ENCODE data around the gene SRR. TPM values are rescaled to one million over a fixed set of nuclear protein-coding genes. Genes with fewer than 3 reads are reported as not detected.
A peak's percentile ranks its signal among the peaks of the same experiment; 100 is the strongest.
"Not testable (repeated sequence)": the region's sequence is repeated elsewhere in the genome, so short reads cannot be mapped to it uniquely, and the experiment has no call there.

Gene SRR
- total and polyA plus RNA-seq, 9 of the 15 experiments (the other 6 are each of a cell fraction or from before 2014, with no cell fraction given), result 5.0 to 19.4 (median 7.9) TPM

GRCh38 chr17:2303204-2304188, at the start of gene SRR, which contains the start of gene SMG6 (continued):
- TF ChIP-seq ZNF316 (IDR thresholded peaks at IDR 0.05), result no peak
- TF ChIP-seq, protein P1, sequence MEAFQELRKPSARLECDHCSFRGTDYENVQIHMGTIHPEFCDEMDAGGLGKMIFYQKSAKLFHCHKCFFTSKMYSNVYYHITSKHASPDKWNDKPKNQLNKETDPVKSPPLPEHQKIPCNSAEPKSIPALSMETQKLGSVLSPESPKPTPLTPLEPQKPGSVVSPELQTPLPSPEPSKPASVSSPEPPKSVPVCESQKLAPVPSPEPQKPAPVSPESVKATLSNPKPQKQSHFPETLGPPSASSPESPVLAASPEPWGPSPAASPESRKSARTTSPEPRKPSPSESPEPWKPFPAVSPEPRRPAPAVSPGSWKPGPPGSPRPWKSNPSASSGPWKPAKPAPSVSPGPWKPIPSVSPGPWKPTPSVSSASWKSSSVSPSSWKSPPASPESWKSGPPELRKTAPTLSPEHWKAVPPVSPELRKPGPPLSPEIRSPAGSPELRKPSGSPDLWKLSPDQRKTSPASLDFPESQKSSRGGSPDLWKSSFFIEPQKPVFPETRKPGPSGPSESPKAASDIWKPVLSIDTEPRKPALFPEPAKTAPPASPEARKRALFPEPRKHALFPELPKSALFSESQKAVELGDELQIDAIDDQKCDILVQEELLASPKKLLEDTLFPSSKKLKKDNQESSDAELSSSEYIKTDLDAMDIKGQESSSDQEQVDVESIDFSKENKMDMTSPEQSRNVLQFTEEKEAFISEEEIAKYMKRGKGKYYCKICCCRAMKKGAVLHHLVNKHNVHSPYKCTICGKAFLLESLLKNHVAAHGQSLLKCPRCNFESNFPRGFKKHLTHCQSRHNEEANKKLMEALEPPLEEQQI (IDR thresholded peaks at IDR 0.05), result no peak
- TF ChIP-seq, protein P2, sequence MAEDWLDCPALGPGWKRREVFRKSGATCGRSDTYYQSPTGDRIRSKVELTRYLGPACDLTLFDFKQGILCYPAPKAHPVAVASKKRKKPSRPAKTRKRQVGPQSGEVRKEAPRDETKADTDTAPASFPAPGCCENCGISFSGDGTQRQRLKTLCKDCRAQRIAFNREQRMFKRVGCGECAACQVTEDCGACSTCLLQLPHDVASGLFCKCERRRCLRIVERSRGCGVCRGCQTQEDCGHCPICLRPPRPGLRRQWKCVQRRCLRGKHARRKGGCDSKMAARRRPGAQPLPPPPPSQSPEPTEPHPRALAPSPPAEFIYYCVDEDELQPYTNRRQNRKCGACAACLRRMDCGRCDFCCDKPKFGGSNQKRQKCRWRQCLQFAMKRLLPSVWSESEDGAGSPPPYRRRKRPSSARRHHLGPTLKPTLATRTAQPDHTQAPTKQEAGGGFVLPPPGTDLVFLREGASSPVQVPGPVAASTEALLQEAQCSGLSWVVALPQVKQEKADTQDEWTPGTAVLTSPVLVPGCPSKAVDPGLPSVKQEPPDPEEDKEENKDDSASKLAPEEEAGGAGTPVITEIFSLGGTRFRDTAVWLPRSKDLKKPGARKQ (CRISPR knock-in tag; IDR thresholded peaks at IDR 0.05), result no peak
- TF ChIP-seq DIDO1 (tag; IDR thresholded peaks at IDR 0.05; ENCODE audit: low read depth), result no peak
- peak; percentile 50 for TF ChIP-seq CXXC5 (CRISPR knock-in tag; IDR thresholded peaks at IDR 0.05)
- TF ChIP-seq SAFB (IDR thresholded peaks at IDR 0.05; ENCODE audit: borderline replicate concordance, low read depth, low read length), result no peak
- no peak for TF ChIP-seq TOE1 (IDR thresholded peaks at IDR 0.05; ENCODE audit: borderline replicate concordance)
- no peak for TF ChIP-seq TOE1 (CRISPR knock-in tag; IDR thresholded peaks at IDR 0.05; ENCODE audit: borderline replicate concordance, low read depth)
- no peak for TF ChIP-seq TCF7 (IDR thresholded peaks at IDR 0.05; ENCODE audit: borderline replicate concordance)
- no peak for TF ChIP-seq ZNF324 (CRISPR knock-in tag; IDR thresholded peaks at IDR 0.05)
- no peak for TF ChIP-seq CHD4 (IDR thresholded peaks at IDR 0.05; ENCODE audit: insufficient read depth, insufficient replicate concordance, low read depth, low read length, poor library complexity, severe bottlenecking)
- TF ChIP-seq RBBP5 (IDR thresholded peaks at IDR 0.05; ENCODE audit: borderline replicate concordance, insufficient read depth, low read length, poor library complexity, severe bottlenecking), result peak; percentile 84
- no peak for TF ChIP-seq ASH1L (IDR thresholded peaks at IDR 0.05; ENCODE audit: borderline replicate concordance, low read depth, partially characterized antibody)
- TF ChIP-seq NR2F6 (CRISPR knock-in tag; IDR thresholded peaks at IDR 0.05), result no peak
- no peak for TF ChIP-seq PYGO2 (tag; IDR thresholded peaks at IDR 0.05)
- no peak for TF ChIP-seq PHTF2 (CRISPR knock-in tag; IDR thresholded peaks at IDR 0.05)

GRCh38 chr17:2258830-2259229, 44.9 kb upstream of the SRR start:
- H3K4me3 ChIP-seq; H3K4me2 ChIP-seq (ENCODE audit: insufficient read depth, low read length); H3K9ac ChIP-seq (ENCODE audit: insufficient read depth in 1 of 2, low read depth in 2 of 2, low read length in 2 of 2); CTCF ChIA-PET (ENCODE audit: low intra/inter-chr PET ratio); H3K4me1 ChIP-seq (replicated peaks in 1 of 2; ENCODE audit: control insufficient read depth in 2 of 2, insufficient read depth in 2 of 2, low read length in 2 of 2); in situ Hi-C loops (cut with MboI); H3K27me3 ChIP-seq (ENCODE audit: control insufficient read depth in 2 of 2, insufficient read depth in 2 of 2, low read length in 2 of 2); FAIRE-seq; H2AFZ ChIP-seq (ENCODE audit: low read depth, low read length); POLR2A ChIA-PET; H3K9me1 ChIP-seq (ENCODE audit: control insufficient read depth, insufficient read depth, low read length); H3K9me3 ChIP-seq (replicated peaks; ENCODE audit: control insufficient read depth, insufficient read depth, low read depth, low read length); BruUV-seq (replicated peaks); H3K27ac ChIP-seq (ENCODE audit: extremely low read depth, low read depth, low read length); H4K20me1 ChIP-seq (replicated peaks; ENCODE audit: control insufficient read depth, insufficient read depth, low read length); intact Hi-C loops (cut with micrococcal nuclease); ATAC-seq; DNase-seq (ENCODE audit: extremely low read depth in 1 of 4, low spot score in 3 of 4); H3K79me2 ChIP-seq (ENCODE audit: control insufficient read depth, insufficient read depth, low read length): not testable (repeated sequence)
- peaks cover 11% of the 10 kb centered on the region; the same call in 2 of the 3 replicates for H3K36me3 ChIP-seq (ENCODE audit: control insufficient read depth, insufficient read depth, low read length)
- 76% methylated on average over 7 of the region's 8 CpGs for WGBS (ENCODE audit: insufficient coverage, low coverage, missing lambda C conversion rate)
